NCI-H526 (cell line): ENCODE results near the gene ARL5A.

Source experiments
- DNase-seq, 2 experiments: peaks; one replicate each; lab custom pipeline; 2025; lab: John Stamatoyannopoulos, UW

The ARL5A gene

GRCh38 chr2:151766437-151767153 is 61.6 kb downstream of the ARL5A start:
- DNase-seq = peak in 1 of 2 experiments; percentile 50

- peak; percentile 19 to 42 for DNase-seq
Observed at GRCh38 chr2:151765760-151766410, 62.3 kb downstream of the ARL5A start.

GRCh38 chr2:151762694-151763093 is 65.5 kb downstream of the ARL5A start:
- no peak for DNase-seq

DNA sequence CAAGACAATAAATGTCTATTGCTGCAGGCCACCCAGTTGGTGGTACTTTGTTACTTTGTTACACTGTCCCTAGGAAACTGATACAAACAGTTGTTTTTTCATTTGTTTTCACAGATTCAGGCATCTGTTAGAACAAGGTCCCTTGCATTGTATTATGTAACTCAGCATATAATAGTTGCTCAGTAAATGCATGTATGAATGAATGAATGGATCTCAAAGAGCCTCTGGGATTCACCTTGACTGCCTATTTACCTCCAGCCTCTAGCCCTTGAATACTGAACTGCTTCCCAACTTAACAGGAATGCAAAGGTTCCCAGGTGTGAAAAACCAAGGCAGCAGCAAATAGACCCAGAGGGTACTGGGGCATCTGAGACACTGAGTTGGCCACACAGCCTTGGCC is 66.5 kb downstream of the ARL5A start:
- DNase-seq = no peak

- no peak for DNase-seq
Observed at GRCh38 chr2:151761193-151761592, 67.0 kb downstream of the ARL5A start.

GRCh38 chr2:151760139-151760650 is 68.0 kb downstream of the ARL5A start:
- no peak for DNase-seq

DNA sequence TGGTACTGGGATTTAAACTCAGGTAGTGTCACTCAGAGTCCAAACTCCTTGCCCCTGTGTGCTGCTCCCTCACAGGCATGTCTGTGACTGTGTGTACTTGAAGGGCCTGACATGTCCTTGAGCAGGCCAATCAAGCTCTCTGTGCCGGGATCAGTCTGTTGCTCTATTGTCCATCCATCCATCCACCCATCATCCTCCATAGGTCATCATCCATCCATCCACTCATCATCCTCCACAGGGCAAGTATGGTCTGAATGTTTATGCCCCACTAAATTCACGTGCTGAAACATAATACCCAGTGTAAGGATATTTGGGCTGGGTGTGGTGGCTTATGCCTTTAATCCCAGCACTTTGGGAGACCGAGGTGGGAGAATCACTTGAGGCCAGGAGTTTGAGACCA is 69.5 kb downstream of the ARL5A start:
- DNase-seq = no peak

GRCh38 chr2:151757861-151758260 is 70.4 kb downstream of the ARL5A start:
- DNase-seq = no peak

DNA sequence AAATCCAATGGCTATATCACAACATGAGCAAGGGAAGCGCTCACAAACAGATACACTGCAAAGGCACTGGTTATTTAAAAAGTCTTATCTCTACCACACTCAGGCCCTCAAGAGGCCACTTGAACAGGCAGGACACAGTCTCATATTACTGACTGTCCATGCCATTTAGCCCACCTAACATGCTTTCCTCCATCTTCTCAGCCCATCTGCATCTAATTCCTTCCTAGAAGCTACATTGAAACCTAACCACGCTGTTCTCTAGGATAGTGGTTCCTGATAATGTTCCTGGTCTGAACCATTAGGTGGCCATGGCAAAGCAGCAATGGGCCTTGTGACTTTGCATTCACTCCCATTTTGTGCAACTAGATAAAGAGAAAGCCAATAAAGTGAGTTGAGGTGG is 71.4 kb downstream of the ARL5A start:
- DNase-seq = no peak

DNA sequence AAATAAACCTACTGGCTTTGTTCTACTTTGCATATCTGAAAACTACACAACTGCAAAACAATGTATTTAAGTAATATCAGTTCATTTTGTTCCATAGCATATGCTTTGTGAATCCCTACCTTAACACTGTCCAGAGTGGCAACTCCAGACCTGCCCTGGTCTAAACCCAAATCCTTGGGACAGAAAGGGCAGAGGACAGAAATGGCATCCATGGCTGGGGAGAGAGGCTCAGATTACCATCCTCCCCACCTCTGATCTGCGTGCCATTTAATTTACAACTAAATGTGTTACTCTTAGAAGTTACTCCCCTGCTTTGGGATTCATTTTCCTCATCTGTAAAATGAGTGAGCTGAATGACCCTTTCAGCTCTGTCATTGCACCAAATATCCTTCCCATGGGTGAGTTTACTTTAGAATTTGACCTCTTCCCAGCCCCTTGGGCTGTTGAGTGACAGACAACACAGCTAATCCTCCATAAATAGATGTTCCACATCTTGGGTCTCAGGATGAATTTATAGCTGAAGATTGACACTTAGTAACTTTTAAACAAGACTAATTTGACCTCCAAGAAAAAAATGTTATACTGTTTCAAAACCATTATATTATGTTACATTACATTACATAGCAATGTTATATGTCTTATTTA is 73.8 kb downstream of the ARL5A start:
- DNase-seq = no peak

DNA sequence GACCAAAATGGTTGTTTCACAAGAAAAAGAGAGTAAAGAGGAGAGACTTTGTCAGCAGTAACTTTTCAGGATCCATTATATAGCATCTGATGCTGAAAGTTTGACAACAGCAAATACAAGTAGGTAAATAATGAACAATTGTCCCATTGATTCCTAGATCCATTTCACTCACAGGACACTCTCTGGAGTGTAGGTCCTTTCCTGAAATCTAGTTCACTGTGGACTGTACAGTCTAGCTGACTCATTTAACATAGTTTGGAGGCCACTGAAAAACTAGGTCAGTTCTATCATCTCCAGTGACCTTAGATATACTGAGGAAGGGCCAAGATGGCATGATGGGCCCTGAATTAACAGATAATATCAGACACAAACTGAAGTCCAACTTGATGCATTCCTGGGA is 74.7 kb downstream of the ARL5A start:
- no peak for DNase-seq
